ENCODE data around the gene NDUFB7.
"Not testable (repeated sequence)": the region's sequence is repeated elsewhere in the genome, so short reads cannot be mapped to it uniquely, and the experiment has no call there.

- TF ChIP-seq CTCF (conservative IDR thresholded peaks at IDR 0.05; ENCODE audit: low read depth, low read length); EZH2 (IDR thresholded peaks at IDR 0.05; ENCODE audit: low read length, unreplicated experiment); EZH2phosphoT487 (IDR thresholded peaks at IDR 0.05; ENCODE audit: borderline replicate concordance, low read length): not testable (repeated sequence)
Observed at GRCh38 chr19:14552006-14552360, 19.9 kb downstream of the NDUFB7 start.

All from PC-3 (cell line).